NCI-H748 (cell line): ENCODE measurements around the gene ITGA6.

Experiments used
- DNase-seq: peaks from one replicate; lab custom pipeline; 2025; ENCODE audit not compliant: unreplicated experiment; lab: John Stamatoyannopoulos, UW

Gene ITGA6

DNA sequence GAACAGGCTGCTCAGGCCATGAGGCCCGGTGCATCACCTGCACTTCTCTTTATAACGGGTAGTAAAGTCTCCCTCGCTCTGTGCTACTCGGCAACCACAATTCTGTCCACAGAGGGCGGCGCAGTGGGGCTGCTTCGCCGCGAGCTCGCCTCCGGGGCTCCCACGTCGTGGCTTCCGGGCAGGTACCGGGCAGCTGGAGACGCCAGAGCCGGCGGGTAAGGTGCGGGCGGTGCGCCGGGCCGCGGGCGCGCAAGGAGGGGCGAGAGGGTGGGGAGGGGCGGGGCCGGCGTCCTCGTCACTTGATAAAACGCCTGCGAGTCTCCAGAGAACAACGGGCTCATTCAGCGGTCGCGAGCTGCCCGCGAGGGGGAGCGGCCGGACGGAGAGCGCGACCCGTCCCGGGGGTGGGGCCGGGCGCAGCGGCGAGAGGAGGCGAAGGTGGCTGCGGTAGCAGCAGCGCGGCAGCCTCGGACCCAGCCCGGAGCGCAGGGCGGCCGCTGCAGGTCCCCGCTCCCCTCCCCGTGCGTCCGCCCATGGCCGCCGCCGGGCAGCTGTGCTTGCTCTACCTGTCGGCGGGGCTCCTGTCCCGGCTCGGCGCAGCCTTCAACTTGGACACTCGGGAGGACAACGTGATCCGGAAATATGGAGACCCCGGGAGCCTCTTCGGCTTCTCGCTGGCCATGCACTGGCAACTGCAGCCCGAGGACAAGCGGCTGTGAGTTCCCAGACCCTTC is at the start of gene ITGA6:
Gene ITGA6 (plus strand): TSS at position 331 of the 734 bp plus-strand sequence.
- DNase-seq, result peak; percentile 93

DNA sequence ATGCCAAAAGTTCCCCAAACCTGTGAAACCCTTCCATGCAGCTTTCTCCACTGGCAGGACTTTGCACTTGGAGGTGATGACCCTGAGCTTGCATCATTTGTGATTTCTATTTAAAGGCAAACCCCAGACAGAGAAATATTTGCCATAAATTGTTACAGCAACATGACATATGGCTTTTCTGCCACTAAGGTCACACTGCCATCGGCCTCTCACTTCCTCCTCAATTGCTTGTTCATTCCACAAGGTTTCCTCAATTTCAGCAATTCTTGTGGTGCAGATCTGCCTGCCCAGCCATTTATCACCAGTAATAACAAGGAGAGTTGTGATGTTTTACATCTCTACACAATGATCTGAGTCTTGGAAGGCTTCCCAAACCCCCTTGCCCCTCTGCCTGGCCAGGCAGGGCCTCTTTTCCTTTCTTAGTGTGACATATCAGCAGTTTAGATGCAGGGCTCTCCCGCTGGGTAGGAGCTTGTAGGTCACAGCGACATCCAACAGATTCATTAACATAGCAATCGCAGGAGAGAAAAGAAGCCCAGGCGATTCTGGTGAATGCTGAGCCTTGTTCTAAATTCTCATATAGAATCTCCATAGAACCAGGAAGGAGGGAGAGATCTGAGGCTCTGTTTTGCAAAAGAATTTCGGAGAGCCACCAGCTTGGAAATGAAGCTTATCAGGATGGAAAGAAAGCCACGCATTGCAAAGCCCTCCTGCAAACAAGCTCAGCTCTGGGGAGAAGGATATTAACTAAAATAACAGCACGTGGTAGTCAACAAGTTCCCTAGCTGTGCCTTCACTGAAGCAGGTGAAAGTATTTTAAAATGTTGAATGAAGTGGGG is 46.7 kb upstream of the ITGA6 start:
- DNase-seq, result no peak

DNA sequence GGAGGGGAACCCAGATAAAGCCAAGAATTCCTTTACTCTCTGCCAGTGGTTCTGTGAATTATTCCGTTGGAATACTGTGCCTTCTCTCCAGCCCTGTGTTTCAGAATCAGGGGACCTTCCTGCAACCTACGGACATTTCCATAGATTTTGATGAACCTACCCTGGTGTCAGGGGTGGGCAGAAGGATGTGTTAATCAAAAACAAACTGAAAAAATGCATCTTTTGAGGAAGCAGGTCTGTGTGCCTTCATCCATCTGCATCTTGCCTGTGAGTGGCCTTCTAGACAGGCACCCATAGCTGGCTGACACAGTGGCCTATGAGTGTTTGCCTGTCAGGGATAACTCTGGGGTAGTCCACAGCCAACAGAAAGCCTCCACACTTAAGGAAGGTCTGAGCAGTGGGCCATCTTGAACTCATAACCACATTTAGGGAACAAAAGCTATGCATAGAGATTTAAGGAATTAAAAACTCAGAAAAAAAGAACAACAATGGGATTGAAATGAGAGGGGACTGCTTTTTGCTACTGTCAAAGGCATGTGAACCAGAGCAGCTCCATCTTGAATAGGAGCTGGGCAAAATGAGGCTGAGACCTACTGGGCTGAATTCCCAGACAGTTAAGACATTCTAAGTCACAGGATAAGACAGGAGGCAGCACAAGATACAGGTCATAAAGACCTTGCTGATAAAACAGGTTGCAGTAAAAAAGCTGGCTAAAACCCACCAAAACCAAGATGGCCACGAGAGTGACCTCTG is 45.9 kb upstream of the ITGA6 start:
- DNase-seq, result no peak

DNA sequence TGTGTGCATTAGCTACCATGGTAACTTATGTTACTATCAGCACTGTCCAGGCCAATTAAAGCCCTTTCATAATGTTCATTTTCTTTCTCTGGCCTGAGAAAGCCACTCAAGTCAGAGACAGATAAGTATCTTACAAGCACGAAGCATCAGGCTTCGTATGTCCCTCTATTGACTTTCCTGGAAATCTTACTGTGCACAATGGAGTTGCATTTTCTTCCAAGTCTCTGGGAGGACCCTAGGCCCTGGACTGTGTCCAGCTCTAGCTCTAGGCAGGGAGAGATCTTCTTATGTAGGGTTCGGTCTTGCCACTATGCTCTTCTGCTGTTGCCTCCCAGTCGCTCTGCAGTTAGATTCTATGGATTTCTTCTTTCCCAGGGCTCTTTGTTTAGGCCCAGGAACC is 40.0 kb upstream of the ITGA6 start:
- DNase-seq, result peak; percentile 41

DNA sequence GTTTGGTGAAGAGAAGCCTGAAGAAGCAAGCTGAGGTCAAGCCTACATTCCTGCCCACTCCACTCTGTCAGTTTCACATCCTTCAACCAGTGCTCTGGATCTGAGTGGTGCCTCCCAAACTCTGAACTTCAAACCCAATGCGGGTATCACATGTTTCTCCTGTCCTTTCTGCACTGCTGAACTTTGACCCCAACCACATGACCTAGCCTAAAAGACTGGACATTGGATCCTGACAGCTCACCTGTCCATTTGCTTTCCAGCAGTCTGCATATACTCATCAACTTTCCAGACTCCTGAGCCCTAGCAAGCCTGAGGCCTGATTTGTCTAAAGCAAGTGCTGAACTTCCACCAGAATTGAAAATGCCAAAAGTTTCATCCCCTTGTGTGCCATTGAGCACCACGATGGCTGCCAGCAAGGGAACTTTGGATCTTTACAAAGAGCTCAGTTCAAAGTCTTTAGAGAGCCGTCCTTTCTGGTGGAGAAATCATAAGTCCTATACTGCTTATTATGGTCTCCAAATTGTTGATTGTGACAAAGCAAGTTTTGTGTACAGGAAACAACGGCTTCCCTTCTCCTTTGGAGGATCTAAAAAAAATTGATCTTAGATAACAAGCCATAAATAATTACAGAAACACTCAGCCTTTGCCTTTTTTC is 37.6 kb upstream of the ITGA6 start:
- DNase-seq, result no peak

DNA sequence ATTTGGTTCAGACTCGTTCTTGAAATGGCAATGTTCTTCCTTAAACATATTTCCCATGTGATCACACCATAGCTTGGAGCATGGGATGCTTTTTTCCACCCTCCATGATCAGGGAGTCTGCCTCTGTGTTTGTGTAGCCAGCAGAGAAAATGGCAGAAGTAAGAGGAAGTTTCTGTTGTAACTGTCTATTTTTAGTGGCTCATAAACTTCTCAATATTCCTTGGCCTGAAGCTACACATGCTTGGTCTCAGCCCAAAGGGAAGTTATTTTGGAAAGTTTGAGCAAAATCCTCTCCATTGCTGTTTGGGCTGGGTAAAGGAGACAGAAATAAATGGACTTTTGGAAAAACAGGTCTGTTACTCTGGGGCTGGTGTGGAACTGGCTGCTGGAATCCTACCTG is 33.4 kb upstream of the ITGA6 start:
- DNase-seq, result no peak

DNA sequence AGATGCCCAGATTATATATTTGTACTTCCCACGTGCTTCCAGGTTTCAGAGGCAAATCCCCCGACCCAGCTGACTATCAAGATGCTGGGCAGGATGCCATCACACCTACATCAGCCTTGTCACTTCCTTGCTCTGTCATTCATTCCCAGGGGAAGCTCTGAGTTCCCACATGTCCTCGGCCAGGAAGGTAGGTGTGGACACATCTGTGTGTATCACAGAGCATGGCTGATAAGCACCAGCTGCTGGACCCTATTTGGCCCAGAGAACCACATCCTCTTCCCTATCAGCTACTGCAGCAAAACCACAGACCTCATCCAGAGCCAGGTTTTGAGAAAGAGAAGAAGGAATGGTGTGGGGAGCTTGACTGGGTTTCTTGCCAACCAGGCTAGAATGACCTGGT is 31.9 kb upstream of the ITGA6 start:
- DNase-seq, result no peak

DNA sequence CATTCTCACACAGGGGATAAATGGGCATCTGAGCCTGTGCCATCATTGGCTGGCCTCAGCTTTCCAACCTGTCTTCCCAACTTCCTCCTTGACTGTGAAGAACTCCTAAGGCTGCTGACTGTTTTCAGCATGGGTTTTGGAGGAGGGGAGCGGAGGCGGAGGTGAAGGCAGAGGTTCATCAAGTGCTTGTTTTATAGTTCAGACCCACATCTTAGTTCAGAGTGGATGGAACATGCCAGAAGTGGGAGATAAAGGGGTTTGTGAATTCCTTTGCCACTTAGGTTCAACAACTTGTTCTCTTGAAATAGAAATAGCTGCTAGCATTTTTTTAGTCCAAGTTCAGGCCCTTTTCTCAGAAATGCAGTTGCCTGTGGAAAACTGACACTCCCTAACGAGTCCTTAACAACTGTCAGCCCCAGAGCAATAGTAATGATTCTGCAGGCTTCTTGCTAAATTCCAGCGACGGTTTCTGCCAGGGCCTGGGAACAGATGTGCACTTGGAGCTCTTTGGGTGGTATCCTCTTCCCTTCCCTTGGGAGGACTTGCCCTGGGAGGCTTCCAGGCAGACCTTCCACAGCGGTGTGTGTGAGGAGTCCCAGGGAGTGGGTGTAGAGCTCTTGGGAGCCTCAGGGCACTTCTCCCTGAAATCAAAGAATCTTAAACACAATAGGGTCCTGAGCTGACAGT is 30.1 kb upstream of the ITGA6 start:
- DNase-seq, result no peak

DNA sequence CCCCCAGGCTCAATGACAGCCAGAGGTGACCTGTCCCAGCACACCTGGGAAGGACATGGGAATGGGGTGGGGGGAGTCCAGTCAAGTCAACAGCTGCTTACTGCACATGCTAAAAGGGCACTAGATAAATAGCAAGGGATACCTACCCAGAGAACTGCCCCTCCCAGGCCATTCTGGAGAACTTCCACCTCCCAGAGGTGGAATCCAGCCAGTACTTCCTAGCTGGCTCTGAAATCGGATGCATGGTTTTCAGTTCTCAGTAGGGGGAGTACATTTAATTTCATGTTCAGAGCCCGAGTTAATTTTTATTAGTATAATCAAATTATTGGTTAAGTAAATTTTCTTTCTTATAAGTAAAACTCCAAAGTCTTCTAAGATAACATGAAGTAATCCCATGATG is 28.9 kb upstream of the ITGA6 start:
- no peak for DNase-seq

DNA sequence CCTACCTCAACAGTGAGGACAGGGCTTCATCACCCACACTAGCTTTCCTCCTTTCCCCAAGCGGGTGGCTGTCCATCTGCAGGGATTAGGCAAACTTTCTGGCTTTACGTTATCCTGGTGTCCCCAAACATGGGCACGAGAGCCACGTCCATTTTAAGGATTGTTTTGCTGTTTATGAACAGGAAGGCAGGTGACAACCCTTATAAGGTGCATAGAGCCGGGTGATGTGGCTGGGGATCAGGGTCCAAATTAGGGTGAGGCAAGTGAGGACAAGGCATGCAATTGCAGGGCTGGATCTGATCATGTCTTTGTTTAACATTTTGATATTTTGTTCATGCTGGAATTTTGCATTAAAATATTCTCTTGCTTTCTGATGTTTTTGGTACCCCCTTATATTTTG is 27.6 kb upstream of the ITGA6 start:
- DNase-seq, result no peak

DNA sequence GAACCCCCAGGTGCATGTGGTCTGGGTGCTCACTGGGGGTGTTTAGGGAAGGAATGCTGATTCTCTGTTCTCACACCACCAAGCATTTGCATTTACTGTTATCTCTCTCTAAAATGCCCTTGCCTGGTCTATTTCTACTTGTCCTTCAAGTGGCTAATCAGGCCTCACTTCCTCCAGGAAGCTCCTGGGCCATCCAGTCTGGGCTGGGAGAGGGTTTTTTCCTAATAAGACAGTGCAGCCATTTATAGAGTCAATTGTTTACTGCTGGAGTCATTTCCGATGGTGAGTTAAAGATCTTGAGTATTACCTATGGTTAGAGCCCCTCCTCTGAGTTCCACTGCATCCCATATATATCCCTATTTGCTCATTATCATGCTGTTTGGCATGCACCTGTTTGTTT is 25.2 kb upstream of the ITGA6 start:
- no peak for DNase-seq

DNA sequence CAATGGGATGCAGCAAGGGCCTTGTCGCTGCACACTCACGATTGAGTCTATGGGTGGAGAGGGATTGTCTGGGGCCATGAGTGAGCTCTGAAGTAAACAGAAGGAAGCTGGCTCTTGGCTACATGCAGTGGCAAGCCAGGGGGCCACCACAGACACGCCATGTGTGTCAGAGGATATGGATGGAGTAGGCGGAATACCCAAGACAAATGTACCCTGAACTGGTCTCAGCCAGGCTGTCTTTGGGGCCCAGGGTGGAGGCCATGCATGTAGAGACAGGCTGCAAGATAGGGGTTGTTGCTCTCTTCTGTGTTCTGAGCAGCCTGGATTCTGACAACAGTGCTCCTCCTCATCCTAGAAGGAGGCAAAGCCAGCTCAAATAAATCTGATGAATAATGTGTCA is 24.0 kb upstream of the ITGA6 start:
- no peak for DNase-seq

DNA sequence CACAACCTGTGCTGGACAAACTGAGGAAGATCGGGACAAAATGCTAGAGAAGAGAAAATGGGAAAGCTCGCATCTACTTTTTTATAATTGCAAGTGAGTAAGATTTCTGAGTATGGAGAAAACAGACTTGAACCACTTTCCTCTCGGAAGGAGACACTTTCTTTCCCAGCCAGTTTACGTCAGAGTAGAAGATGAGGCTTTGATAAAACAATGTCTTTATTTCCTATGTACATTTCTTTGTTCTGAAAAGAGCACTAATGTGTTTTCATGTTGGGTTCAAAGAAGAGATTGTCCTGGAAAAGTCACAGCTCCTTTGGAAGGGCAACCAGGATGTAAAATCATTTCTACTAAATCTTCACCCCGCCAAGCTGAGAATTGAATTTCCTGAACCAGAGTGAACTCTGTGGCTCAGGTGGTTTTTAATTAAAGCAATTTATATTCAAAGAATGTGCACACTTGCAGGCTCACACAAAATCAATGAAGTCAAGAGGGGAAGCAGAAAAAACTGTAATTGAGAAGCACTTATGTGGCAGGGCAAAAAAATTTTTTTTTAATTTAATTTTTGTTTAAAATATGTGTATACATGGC is 23.4 kb upstream of the ITGA6 start:
- no peak for DNase-seq

DNA sequence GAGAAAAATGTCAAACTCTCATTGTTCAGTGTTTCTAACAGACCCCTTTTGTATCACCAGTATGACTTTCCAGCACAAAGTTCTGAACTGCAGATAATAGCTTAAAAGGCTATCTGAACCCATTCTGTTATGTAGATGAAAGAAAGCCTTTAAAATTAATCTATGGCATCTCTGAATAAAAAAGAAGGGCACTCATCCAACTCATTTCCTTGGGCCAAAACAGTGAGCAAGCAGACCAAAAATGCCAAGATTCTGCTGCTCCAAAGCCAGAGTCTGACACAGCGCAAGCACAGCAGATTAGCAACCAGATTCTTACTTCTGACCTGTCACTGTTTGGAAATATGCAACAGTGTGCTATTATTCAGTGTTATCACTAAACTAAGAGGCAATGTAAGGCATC is 22.6 kb upstream of the ITGA6 start:
- DNase-seq, result no peak

DNA sequence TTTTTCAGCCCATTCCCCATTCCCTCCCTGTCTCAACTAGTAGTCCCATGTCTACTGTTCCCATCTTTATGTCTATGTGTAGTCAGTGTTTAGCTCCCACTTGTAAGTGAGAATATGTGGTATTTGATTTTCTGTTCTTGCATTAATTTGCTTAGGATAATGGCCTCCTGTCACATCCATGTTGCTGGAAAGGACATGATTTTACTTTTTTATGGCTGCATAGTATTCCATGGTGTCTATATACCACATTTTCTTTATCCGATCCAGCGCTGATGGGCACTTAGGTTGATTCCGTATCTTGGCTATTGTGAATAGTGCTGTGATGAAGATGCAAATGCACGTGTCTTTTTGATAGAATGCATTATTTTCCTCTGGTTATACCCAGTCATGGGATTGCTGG is 21.7 kb upstream of the ITGA6 start:
- no peak for DNase-seq

DNA sequence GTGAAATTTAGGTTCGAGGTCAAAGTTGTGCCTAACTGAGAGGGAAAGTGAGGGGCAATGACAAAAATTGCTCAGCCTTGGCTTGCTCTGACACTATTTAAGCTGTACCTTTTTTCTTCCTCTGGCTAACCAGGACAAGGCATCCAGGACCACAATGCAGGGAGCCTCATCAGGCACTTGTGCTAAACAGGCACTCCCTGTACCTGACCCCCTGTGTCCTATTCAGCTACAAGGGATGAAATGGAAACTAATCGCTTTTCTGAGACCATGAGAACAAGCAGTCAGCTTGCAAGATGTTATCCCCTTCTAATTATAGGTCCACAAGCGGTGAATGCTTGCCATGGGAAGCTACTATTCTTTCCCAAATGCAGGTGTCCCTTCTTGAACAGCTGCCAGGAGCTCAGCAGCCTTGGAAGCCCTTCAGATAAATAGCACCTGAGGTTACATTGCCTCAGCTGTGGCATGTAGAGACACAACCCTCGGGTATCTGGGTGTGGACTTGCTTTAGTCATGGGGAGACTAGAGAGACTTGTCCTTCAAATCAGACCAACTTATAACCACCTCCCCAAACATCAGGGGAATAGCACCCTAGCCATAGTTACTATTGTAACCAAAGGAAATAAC is 19.1 kb upstream of the ITGA6 start:
- peak; percentile 98 for DNase-seq

DNA sequence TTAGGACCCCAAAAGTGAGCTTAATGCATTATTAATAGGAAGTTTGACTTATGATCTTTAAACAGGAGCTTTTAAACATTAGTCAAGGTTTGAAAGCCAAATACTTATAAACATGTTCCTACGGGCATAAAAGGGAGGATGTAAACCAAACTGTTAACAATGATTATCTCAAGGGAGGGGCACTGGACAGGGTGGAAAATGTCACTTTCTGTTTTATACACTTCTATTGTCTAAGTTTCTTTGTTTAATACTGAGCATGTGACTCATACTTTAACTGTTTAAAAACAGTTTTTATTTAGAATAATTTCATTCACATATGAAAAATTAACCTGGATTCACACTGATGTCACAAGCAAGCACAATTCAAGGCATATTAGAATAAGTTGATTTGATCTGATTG is 18.3 kb upstream of the ITGA6 start:
- DNase-seq, result peak; percentile 25

DNA sequence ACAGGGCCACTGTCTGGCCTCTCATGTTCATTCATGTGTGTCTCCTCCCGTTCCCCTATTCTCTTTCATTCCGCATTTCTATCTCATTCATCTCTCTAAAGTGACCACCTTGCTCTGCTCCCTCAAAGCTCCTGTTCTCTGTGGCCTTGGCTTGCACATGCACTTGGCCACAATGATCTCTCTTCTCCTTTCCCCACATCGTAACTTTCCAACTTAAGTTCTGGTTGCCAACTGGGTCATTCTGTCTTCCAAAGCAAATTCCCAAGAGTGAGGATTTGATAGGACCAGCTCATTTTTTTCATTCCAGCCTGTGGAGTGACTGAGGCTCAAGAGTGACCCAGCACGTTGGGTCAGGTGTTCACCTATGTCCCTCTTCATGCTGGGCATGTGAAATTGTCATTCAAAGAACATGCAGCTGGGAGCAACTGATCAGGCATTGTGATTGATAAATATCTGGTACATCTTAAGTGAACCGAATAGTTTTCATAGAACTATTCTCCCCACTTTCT is 14.3 kb upstream of the ITGA6 start:
- DNase-seq, result peak; percentile 31

DNA sequence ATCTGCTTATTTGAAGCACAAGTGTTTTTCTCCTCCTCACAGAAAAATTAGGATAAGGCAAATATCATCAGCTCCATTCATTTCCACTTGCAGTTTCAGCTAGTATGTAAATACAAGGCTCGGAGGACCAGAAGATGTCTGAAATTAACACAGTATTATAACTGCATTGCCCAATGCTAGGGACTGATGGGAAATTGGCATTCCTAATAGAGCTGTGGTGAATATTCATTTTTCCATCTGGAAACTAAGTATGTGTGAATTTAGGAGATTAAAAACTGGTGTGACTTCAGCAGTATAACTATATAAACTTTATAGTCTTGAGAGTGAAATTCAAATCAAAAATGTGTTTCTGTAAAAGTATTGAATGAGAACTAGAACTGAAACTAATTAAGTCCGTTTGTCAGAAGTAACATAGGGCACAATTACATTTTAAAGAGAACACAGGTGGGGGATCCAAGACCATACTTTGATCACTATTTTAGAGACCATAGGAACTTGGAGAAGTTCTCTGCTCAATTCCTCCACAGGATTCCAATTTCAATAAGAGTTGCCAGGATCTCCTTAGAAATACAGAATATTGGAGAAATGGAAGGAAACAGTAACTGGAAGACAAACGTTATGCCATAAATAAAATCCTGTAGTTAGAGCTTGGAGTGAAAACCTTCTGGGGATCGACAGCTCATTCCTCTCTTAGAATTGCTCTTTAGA is 12.1 kb upstream of the ITGA6 start:
- DNase-seq, result peak; percentile 26
